CD4-positive, alpha-beta memory T cell (primary cell): ENCODE data around the gene IFITM5. TPM values are rescaled to one million over a fixed set of nuclear protein-coding genes. Genes with fewer than 3 reads are reported as not detected.
"Not testable (repeated sequence)": the region's sequence is repeated elsewhere in the genome, so short reads cannot be mapped to it uniquely, and the experiment has no call there.

ENCODE experiments used
- CTCF ChIA-PET: fragments of 350-600 bp; sonication (Branson Sonifier 250); formaldehyde crosslinking; loops from one replicate; lab custom pipeline; 2021; ENCODE audit warnings: inconsistent platforms; ENCODE audit not compliant: partially characterized antibody; lab: Charles Lee
- POLR2A ChIA-PET: fragments of 350-600 bp; sonication (Branson Sonifier 250); formaldehyde crosslinking; loops from one replicate; lab custom pipeline; 2021; ENCODE audit not compliant: partially characterized antibody; lab: Charles Lee
- DNase-seq, 5 donors: peaks; one replicate each; pipeline versions ENCODE4 v3.0.0 to v3.0.0-alpha.2; 2020 to 2022; ENCODE audit warnings: mixed read lengths in 1 of 5
- H3K27ac ChIP-seq: one replicate; pipeline ENCODE4 v1.7.0; 2013; ENCODE audit warnings: low read depth, low read length
- H3K27me3 ChIP-seq: 2 replicates; pipeline ENCODE4 v1.7.0; 2013; ENCODE audit warnings: mild to moderate bottlenecking, low read length, moderate library complexity; ENCODE audit not compliant: insufficient read depth
- H3K36me3 ChIP-seq: 2 replicates; pipeline ENCODE4 v1.7.0; 2013; ENCODE audit warnings: mild to moderate bottlenecking, low read length, moderate library complexity; ENCODE audit not compliant: insufficient read depth
- H3K4me1 ChIP-seq: 2 replicates; pipeline ENCODE4 v1.7.0; 2013; ENCODE audit warnings: mild to moderate bottlenecking, low read length, moderate library complexity; ENCODE audit not compliant: insufficient read depth
- H3K4me3 ChIP-seq, 2 donors: one replicate each; pipeline ENCODE4 v1.7.0; 2013; ENCODE audit warnings: low read length in 2 of 2, mild to moderate bottlenecking in 1 of 2
- H3K9me3 ChIP-seq, 2 donors: one replicate each; pipeline ENCODE4 v1.7.0; 2013; ENCODE audit warnings: low read length in 2 of 2, control low read depth in 1 of 2; ENCODE audit not compliant: control insufficient read depth in 1 of 2
- H3K27ac Mint-ChIP-seq, 7 donors: one replicate each; pipeline ENCODE4 v1.8.0; 2020 to 2021; ENCODE audit warnings: mixed read lengths in 7 of 7, mild to moderate bottlenecking in 6 of 7, inconsistent platforms in 3 of 7, moderate library complexity in 3 of 7
- H3K27me3 Mint-ChIP-seq, 2 donors: one replicate each; pipeline ENCODE4 v1.8.0; 2020 to 2021; ENCODE audit warnings: mixed read lengths in 2 of 2
- H3K36me3 Mint-ChIP-seq, 2 donors: one replicate each; pipeline ENCODE4 v1.8.0; 2020 to 2021; ENCODE audit warnings: mixed read lengths in 2 of 2, inconsistent platforms in 1 of 2, mild to moderate bottlenecking in 1 of 2
- H3K4me1 Mint-ChIP-seq, 4 donors: one replicate each; pipeline ENCODE4 v1.8.0; 2020 to 2021; ENCODE audit warnings: mixed read lengths in 4 of 4, mild to moderate bottlenecking in 1 of 4
- H3K4me3 Mint-ChIP-seq, 8 donors: one replicate each; pipeline ENCODE4 v1.8.0; 2020 to 2021; ENCODE audit warnings: mixed read lengths in 8 of 8, mild to moderate bottlenecking in 7 of 8, moderate library complexity in 6 of 8, inconsistent platforms in 3 of 8
- H3K9me3 Mint-ChIP-seq, 8 donors: one replicate each; pipeline ENCODE4 v1.8.0; 2020 to 2021; ENCODE audit warnings: mixed read lengths in 8 of 8, mild to moderate bottlenecking in 5 of 8, inconsistent platforms in 3 of 8, moderate library complexity in 1 of 8
- intact Hi-C: fragments of 100-400 bp; cut with micrococcal nuclease; formaldehyde crosslinking; loops from one replicate; pipeline ENCODE4 v1.15.1; 2023
- polyA plus RNA-seq, 2 donors: library from polyadenylated mRNA; unstranded; fragments of 300-500 nt; fragmentation: Illumina TruSeq; gene quantifications; one replicate each; pipeline ENCODE4 v1.2.3, GENCODE V29; 2021
- total RNA-seq, 2 experiments: library from RNA; stranded (reverse); gene quantifications; one replicate each; pipeline ENCODE4 v1.2.3, GENCODE V29; 2021

The IFITM5 gene
- total and polyA plus RNA-seq, 4 experiments from 2014 or later = not detected

- Mint-ChIP-seq H3K9me3 (no peaks in the 10 kb centered on the region), H3K27me3 (peaks cover 0 to 1% of the 10 kb centered on the region in 2 donors), H3K4me3 (no peak overlapping the region), H3K4me1 (peaks cover 8 to 32% (median 15%) of the 10 kb centered on the region in 4 donors), H3K27ac (no peak overlapping the region), H3K36me3 (no peaks in the 10 kb centered on the region)
- ChIA-PET POLR2A (no interaction called here), CTCF (no interaction called here)
- no peaks in the 10 kb centered on the region for H3K36me3 ChIP-seq
- no peak overlapping the region for H3K27ac ChIP-seq
- no peak for DNase-seq
- H3K27me3 ChIP-seq = no peaks in the 10 kb centered on the region
- peaks cover 5% of the 10 kb centered on the region for H3K4me1 ChIP-seq
- intact Hi-C loops = no loop called here
- H3K9me3 ChIP-seq = no peaks in the 10 kb centered on the region
- H3K4me3 ChIP-seq = no peak overlapping the region
Measured at GRCh38 chr11:337711-338110, 38.4 kb upstream of the IFITM5 start.

DNA sequence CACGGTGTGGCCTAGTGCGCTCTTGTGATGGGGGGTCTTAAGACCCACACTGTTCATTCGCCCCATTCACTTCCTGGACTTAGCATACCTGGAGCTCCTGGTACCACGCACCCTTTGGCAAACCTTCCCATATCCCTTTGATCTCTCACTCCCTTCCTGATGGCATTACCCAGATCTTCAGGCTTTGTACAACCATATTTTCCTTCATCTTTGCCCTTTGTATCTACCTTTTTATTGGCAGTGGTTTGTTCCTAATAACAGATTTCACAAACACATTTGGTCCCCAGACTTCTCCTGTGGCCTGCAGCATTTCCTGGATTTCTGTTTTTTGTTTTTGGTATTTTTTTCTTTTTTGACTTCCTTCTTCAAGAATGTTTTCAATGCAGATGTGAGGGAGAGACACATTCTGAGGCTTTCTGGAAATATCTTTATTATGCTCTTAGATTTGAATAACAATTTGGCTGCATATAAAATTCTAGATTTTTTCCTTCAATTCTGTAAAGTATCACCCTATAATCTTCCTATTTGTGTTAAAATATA, 37.4 kb upstream of the IFITM5 start:
- POLR2A ChIA-PET = no interaction called here

DNA sequence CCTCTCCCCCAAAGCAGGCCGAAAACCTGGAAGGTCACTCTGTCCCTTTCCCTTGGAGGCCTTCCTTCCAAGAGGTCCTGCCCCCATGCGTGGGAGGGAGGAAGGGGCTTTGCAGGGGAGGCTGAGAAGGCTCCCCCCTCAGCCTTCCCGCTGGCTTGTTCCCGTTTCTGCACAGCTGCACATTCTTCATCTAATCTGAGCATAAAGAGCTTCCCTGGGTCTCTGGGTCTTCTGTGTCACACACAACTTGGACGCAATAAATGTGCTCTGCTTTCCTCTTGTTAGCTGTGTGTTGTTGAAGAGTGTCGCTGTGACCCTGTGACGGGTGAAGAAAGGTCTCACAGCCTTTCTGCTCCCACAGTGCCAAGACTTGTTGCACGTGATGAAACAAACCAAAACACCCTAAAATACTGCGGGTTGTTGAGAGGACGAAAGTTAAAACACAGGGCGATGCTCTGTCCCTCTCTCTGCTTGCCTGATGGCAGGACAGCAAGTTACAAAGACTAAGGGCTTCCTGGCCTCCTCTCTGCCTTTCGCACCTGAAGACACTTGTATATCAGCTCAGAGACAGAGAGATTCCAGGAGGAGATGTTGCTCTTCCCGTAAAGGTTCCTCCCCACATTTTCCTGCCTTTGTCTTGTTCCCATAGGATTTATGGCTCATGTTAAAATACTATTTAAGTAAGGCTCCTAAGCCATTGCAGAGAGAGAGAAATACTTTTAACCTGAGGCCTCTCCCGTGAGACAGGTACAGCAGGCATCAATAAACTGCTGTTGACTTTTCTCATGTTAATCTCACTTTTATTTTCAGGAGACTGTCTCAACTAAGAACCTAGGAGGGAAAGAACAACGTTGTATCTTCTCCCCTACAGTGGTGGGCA, 36.7 kb upstream of the IFITM5 start:
- H3K27ac ChIP-seq = no peak overlapping the region
- Mint-ChIP-seq H3K36me3 (no peaks in the 10 kb centered on the region), H3K4me1 (peaks cover 6 to 34% (median 14%) of the 10 kb centered on the region in 4 donors), H3K27ac (peak overlapping the region in 2 of 7 donors; percentile 25 to 57), H3K27me3 (peaks cover 0 to 1% of the 10 kb centered on the region in 2 donors), H3K4me3 (no peak overlapping the region), H3K9me3 (no peaks in the 10 kb centered on the region)
- intact Hi-C loops = no loop called here
- no peaks in the 10 kb centered on the region for H3K27me3 ChIP-seq
- DNase-seq = no peak
- no peaks in the 10 kb centered on the region for H3K9me3 ChIP-seq
- CTCF ChIA-PET = interaction anchor here (0.6 kb wide), 1 partner anchor 28 kb away, joined by 5 read pairs; no protein-coding TSS in a partner anchor
- H3K4me1 ChIP-seq = peaks cover 15% of the 10 kb centered on the region
- H3K36me3 ChIP-seq = no peaks in the 10 kb centered on the region
- POLR2A ChIA-PET = no interaction called here
- H3K4me3 ChIP-seq = no peak overlapping the region

More for the DNA sequence above, 37.4 kb upstream of the IFITM5 start:
- peaks cover 0 to 1% of the 10 kb centered on the region in 2 donors for H3K27me3 Mint-ChIP-seq
- intact Hi-C loops = no loop called here
- no peaks in the 10 kb centered on the region for H3K36me3 ChIP-seq
- DNase-seq = no peak
- H3K27me3 ChIP-seq = no peaks in the 10 kb centered on the region
- H3K4me3 Mint-ChIP-seq = no peak overlapping the region
- peaks cover 4 to 33% (median 11%) of the 10 kb centered on the region in 4 donors for H3K4me1 Mint-ChIP-seq
- H3K27ac Mint-ChIP-seq = peak overlapping the region in 2 of 7 donors; percentile 1 to 21
- H3K4me3 ChIP-seq = no peak overlapping the region
- CTCF ChIA-PET = no interaction called here
- H3K9me3 ChIP-seq = no peaks in the 10 kb centered on the region
- peaks cover 8% of the 10 kb centered on the region for H3K4me1 ChIP-seq
- no peaks in the 10 kb centered on the region for H3K9me3 Mint-ChIP-seq
- no peaks in the 10 kb centered on the region for H3K36me3 Mint-ChIP-seq
- H3K27ac ChIP-seq = no peak overlapping the region

- Mint-ChIP-seq H3K4me1 (peaks cover 12 to 50% (median 28%) of the 10 kb centered on the region in 4 donors), H3K36me3 (no peaks in the 10 kb centered on the region), H3K4me3 (no peak overlapping the region), H3K27ac (no peak overlapping the region), H3K9me3 (no peaks in the 10 kb centered on the region), H3K27me3 (no peaks in the 10 kb centered on the region)
- no peak for DNase-seq
- Histone ChIP-seq H3K27me3 (no peaks in the 10 kb centered on the region), H3K36me3 (no peaks in the 10 kb centered on the region), H3K9me3 (no peaks in the 10 kb centered on the region), H3K4me3 (no peak overlapping the region), H3K4me1 (peaks cover 31% of the 10 kb centered on the region), H3K27ac (no peak overlapping the region)
- intact Hi-C loops = no loop called here
- ChIA-PET CTCF (no interaction called here), POLR2A (no interaction called here)
Measured at GRCh38 chr11:334264-334994, 35.1 kb upstream of the IFITM5 start.

GRCh38 chr11:333616-334263, 34.4 kb upstream of the IFITM5 start:
- peaks cover 33% of the 10 kb centered on the region for H3K4me1 ChIP-seq
- DNase-seq, H3K27ac Mint-ChIP-seq, H3K36me3 Mint-ChIP-seq, POLR2A ChIA-PET, H3K9me3 Mint-ChIP-seq, H3K36me3 ChIP-seq, intact Hi-C loops, H3K9me3 ChIP-seq, CTCF ChIA-PET, H3K27ac ChIP-seq, H3K27me3 ChIP-seq, H3K4me3 ChIP-seq, H3K4me3 Mint-ChIP-seq, H3K27me3 Mint-ChIP-seq: not testable (repeated sequence)
- H3K4me1 Mint-ChIP-seq = peaks cover 17 to 55% (median 33%) of the 10 kb centered on the region in 4 donors

- H3K27ac ChIP-seq = no peak overlapping the region
- no peak overlapping the region for H3K27ac Mint-ChIP-seq
- H3K9me3 Mint-ChIP-seq = no peaks in the 10 kb centered on the region
- H3K9me3 ChIP-seq = no peaks in the 10 kb centered on the region
- H3K27me3 Mint-ChIP-seq = no peaks in the 10 kb centered on the region
- no peaks in the 10 kb centered on the region for H3K27me3 ChIP-seq
- no peak for DNase-seq
- H3K36me3 ChIP-seq = no peaks in the 10 kb centered on the region
- H3K36me3 Mint-ChIP-seq = no peaks in the 10 kb centered on the region
- H3K4me1 ChIP-seq = peaks cover 33% of the 10 kb centered on the region
- POLR2A ChIA-PET = no interaction called here
- intact Hi-C loops = no loop called here
- peaks cover 17 to 60% (median 38%) of the 10 kb centered on the region in 4 donors for H3K4me1 Mint-ChIP-seq
- H3K4me3 Mint-ChIP-seq = peak overlapping the region in 3 of 8 donors; percentile 38 to 45 (median 43)
- CTCF ChIA-PET = no interaction called here
- H3K4me3 ChIP-seq = no peak overlapping the region
Measured at GRCh38 chr11:332651-333480, 33.5 kb upstream of the IFITM5 start.
